Left lobe of liver (tissue), 2 donors: ENCODE measurements around the gene PDLIM5. TPM values are rescaled to one million over a fixed set of nuclear protein-coding genes. Genes with fewer than 3 reads are reported as not detected.
"Not testable (repeated sequence)": the region's sequence is repeated elsewhere in the genome, so short reads cannot be mapped to it uniquely, and the experiment has no call there.

Source experiments
- ATAC-seq: fragments of 200-7000 bp; cut with Tn5 transposase; one replicate; pipeline ENCODE4 v1.9.1; 2020; ENCODE audit warnings: mild to moderate bottlenecking, moderate library complexity
- DNase-seq: peaks from one replicate; pipeline ENCODE4 v3.0.0-alpha.2; 2020; ENCODE audit warnings: low spot score
- total RNA-seq: library from RNA; stranded (reverse); gene quantifications from one replicate; pipeline ENCODE4 v1.2.1, GENCODE V29; 2021
- donor health status: DM: no; HTN: no; CAD: no; lungs with moderate emphysema.
- donor health status: DM: no; HTN: yes; CAD: no.

PDLIM5 gene, protein sequence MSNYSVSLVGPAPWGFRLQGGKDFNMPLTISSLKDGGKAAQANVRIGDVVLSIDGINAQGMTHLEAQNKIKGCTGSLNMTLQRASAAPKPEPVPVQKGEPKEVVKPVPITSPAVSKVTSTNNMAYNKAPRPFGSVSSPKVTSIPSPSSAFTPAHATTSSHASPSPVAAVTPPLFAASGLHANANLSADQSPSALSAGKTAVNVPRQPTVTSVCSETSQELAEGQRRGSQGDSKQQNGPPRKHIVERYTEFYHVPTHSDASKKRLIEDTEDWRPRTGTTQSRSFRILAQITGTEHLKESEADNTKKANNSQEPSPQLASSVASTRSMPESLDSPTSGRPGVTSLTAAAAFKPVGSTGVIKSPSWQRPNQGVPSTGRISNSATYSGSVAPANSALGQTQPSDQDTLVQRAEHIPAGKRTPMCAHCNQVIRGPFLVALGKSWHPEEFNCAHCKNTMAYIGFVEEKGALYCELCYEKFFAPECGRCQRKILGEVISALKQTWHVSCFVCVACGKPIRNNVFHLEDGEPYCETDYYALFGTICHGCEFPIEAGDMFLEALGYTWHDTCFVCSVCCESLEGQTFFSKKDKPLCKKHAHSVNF
- total RNA-seq, result 79.0 TPM

DNA sequence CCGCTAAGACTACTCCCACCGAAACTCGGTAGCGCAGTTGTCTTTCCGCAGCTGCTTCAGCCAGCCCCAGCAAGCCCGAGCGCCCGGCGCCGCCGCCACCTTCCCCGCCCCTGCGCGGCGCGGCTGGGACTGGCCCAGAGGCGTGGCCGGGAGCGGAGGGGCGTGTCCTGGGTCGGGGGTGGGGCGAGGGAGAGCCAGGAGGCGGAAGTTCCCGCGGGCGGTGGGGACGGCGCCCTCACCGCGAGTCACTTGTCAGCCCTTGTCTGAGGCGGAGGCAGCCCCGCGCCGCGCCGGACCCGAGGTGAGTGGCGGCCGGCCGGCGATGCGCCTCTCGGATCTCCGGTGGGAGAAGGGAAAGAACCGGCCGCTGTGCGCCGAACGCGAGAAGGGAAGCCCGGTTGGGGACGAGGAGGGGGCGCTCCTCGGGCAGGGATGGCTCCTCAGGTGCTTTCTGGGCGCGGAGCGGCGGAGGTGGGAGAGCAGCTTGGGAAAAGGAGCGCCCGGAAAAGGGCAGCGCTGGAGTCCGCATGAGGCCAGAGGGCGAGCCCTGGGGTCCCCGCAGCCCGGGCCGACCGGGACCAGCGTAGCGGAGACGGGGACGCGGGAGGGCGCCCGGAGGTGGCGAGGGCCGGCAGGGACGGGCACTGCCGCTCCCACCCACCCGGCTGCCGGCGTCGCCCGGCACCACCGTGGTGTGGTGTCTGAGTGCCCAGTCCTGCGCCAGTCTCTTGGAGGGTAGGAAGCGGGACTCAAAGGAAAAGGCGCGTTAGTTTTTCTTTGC lies at the start of gene PDLIM5:
Gene PDLIM5, plus strand, starts transcription at position 248 of the 781 bp plus-strand sequence. CDS start 3,347 bp downstream, outside the sequence.
- ATAC-seq, result peak; percentile 88

GRCh38 chr4:94402439-94402838 lies 49.3 kb upstream of the PDLIM5 start:
- ATAC-seq, DNase-seq: not testable (repeated sequence)

More for the DNA sequence above, at the start of gene PDLIM5:
- peak; percentile 94 for DNase-seq

DNA sequence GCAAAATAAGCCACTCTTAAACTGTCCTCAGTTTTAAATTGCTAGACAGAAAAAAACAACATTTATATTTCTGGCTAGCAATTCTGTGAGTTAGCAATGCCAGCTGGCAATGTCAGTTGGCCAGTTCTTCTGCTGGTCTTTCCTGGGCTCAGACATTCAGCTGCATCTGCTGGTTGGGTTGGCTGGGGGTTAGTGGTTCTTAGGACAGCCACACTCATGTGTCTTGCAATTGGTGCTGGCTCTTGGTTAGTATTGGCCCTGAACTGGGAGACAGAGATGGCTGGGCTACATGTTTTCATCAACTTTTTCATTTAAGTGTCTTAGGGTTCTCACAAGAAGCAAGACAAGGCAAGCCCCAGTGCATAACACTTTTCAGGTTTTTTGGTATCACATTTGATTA lies 48.0 kb upstream of the PDLIM5 start:
- DNase-seq (no peak), ATAC-seq (no peak)

GRCh38 chr4:94406668-94407437 lies 44.9 kb upstream of the PDLIM5 start:
- DNase-seq (peak; percentile 73), ATAC-seq (peak; percentile 89)

DNA sequence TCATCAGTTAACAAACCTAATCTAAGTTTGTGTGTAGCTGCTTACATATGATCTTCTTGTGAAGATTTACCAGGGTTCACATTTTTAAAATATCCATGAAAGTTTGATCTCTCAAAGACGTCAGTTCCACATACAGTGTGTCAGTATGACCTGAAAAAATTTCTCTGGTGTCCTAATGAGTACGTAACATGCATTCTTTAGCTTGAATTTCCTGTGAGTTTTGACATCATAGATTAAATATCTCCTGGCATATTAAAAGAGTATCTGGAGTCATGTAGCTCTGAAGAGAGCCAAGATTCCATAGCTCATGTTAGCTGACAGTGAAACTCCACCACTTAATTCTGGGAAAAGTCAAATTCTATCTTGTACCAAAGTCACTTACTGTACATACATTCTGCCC lies 43.9 kb upstream of the PDLIM5 start:
- DNase-seq (no peak), ATAC-seq (no peak)

GRCh38 chr4:94408549-94409374 lies 43.0 kb upstream of the PDLIM5 start:
- no peak for ATAC-seq

DNA sequence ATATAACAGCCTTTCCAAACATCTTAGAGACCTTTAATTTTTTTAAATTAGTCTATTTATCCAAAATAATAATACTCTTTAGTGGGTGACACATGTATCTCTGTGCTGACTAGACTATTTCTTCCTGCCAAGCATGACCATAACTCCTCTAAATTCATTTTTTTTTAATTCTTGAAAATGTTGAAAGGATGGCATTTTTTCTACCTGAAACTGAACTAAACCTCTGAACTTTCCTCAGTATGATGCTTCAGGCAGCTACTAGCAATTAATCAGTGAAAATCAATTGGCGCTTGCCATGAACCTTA lies 42.4 kb upstream of the PDLIM5 start:
- no peak for ATAC-seq
- no peak for DNase-seq

More at GRCh38 chr4:94408549-94409374, 43.0 kb upstream of the PDLIM5 start:
- no peak for DNase-seq

DNA sequence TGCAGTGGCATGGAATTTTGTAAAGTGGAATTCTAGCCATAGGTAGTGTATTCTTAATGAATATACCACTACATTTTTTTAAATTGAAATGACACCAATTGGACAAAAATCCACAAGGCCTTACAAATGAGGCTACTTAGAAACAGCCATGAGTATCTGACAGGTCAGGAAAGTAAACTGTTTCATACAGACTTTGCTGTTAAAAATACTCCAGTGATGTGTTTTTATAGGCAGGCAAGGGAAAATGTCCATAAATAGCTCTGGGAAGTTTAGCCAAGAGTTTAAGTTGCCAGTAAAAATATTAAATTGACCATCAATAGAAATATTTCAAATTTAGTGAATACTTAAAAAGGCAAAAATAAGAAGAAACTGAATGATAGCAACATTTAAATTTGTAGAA lies 41.8 kb upstream of the PDLIM5 start:
- ATAC-seq, result no peak
- DNase-seq, result no peak

DNA sequence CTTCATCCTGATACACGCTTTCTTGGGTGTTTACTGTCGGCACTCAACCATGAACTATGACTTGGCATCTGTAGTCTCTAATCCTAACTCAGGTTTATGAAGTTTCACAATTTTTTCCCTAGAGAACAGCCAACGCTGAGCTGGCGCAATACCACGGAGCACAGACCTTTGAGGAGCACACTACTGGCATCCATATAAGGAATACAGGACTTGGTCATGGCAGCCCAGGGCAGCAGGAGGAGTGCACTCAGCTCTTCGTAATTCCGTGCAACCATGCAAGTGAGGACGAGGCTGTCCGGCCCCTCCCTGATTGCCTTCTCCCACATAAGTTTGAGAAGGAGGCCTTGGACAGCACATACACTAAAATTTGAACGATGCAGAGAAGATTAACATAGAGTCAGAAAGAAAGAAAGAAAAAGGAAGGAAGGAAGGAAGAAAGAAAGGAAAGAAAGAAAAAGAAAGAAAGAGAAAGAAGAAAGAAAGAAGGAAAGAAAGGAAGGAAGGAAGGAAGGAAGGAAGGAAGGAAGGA lies 41.0 kb upstream of the PDLIM5 start:
- DNase-seq, result peak; percentile 91

DNA sequence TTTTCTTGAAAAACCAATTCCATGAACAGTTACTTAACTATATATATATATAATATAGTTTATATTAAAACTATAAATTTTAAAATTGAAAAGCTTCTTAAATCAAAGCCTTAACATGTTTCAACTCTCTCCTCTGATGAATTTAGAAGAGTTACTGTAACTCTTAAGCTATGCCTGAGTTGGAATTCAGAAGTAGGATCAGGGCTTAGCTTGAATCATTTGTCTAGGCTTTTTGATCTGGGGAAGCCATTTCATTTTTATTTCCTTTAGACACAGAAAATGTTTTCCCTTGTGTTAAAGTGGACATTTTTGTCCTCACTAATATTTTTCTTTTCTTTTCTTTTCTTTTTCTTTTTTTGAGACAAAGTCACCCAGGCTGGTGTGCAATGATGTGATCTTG lies 40.4 kb upstream of the PDLIM5 start:
- DNase-seq (no peak), ATAC-seq (no peak)

More for the DNA sequence above, 41.0 kb upstream of the PDLIM5 start:
- peak; percentile 83 for ATAC-seq

DNA sequence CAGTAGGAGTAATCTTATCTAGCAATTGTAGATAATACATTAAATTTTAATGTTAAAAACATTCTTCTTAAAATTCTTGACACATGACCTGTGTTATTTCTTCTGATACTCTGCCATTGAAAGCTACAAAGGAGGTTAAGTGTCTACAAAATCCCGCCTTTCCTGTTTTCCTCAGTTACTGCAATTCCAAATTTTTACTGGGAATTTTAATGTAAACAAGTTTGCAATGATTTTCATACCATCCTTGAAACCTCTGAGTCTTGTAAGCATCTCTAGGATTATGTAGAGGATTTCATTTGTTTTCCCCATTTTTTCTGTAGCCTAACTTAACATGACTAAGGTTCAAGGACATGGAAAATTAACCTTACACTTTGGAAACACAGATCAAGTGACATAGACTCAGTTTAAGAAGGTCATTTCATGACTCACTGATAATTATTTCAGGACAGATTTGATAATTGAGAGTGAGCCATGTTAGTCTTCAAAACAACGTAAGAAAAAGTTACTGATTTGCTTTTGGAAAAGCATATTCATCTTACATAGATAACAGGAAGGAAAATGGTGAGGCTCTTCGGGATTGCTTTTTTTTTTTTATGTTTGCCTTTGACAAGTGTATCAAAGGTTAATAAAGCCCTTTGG lies 39.6 kb upstream of the PDLIM5 start:
- DNase-seq, result no peak
- no peak for ATAC-seq

DNA sequence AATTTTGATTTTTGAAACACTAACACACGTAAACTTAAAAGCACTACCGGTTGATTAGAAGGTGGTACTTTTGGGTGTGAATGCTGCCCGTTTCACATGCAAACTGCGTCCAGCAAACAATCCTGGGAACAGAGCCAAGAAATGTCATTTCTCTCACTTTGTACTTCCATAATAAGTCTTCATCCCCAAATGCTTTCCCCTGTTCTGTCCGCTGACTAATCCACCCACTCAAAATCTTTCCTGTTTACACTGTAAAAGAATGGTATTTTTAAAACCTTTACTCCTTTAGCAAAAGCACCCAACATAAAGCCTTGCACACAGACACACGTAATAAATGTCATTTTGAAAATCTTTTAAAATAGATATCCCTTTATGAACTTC lies 39.1 kb upstream of the PDLIM5 start:
- ATAC-seq, result peak; percentile 46

GRCh38 chr4:94413085-94413840 lies 38.5 kb upstream of the PDLIM5 start:
- DNase-seq (no peak), ATAC-seq (no peak)

More for the DNA sequence above, 39.1 kb upstream of the PDLIM5 start:
- DNase-seq, result peak; percentile 47

DNA sequence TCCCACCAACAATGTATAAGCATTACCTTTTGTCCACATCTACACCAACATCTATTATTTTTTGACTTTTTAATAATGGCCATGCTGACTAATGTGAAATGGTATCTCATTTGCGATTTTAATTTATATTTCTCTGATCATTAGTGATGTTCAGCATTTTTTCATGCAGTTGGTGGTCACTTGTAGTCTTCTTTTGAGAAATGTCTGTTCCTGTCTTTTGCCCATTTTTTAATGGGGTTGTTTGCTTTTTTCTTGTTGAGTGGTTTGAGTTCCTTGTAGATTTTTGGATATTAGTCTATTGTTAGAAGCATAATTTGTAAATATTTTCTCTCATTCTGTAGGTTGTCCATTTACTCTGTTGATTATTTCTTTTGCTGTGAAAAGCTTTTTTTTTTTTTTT lies 36.8 kb upstream of the PDLIM5 start:
- ATAC-seq, result no peak
- no peak for DNase-seq

DNA sequence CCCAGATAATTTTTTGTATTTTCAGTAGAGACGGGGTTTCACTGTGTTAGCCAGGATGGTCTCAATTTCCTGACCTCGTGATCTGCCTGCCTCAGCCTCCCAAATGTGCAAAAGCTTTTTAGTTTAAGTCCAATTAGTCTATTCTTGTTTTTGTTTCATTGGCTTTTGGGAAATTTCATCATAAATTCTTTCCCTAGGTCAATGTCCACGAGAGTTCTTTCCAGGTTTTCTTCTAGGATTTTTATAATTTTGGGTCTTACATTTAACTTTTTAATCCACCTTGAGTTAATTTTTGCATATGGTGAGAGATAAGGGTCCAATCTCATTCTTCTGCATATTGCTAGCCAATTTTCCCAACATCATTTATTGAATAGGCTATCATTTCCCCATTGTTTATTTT lies 36.3 kb upstream of the PDLIM5 start:
- ATAC-seq (no peak), DNase-seq (no peak)

DNA sequence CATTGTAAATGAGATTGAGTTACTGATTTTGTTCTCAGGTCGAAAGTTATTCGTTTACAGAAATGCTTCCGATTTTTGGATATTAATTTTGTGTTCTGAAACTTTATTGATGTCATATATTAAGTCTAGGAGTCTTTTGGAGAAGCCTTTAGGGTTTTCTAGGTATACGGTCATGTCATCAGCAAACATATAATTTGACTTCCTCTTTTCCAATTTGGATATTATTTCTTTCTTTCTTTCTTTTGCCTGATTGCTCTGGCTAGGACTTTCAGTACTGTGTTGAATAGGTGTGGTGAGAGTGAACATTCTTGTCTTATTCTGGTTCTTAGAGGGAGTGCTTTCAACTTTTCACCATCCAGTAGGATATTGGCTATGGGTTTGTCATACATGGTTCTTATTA lies 35.4 kb upstream of the PDLIM5 start:
- no peak for ATAC-seq
- DNase-seq, result no peak

GRCh38 chr4:94416981-94417380 lies 34.8 kb upstream of the PDLIM5 start:
- ATAC-seq (no peak), DNase-seq (no peak)

GRCh38 chr4:94419549-94419948 lies 32.2 kb upstream of the PDLIM5 start:
- DNase-seq (no peak), ATAC-seq (no peak)

DNA sequence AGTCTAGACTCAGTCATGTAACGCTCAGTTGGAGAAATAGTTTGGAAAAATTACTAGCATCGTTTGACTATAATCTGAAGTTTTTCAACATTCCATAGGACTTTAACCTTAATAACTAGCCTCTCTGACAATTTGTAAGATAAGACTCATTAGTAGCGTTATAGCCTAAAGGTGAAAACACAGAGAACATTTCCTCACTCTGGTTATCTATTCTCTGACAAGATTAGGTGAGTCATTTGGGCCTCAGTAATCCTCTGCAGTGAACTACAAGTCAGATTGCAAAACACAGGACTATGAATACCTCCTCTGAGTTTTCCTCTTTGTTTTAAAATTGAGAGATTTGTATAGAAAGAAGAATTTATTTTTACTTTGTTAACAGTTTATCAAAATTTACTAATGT lies 31.8 kb upstream of the PDLIM5 start:
- no peak for DNase-seq
- peak; percentile 80 for ATAC-seq
